RWPE2 (cell line): ENCODE measurements around the gene RAC3.

ENCODE experiments used
- ATAC-seq: fragments of 200-7000 bp; cut with Tn5 transposase; 3 replicates; pipeline ENCODE4 v1.9.1; 2021; ENCODE audit warnings: low read depth
- DNase-seq: peaks from one replicate; pipeline ENCODE4 v3.0.0-alpha.2; 2020; ENCODE audit warnings: low spot score
- H3K27ac ChIP-seq: fragments of 450-650 bp; 2 replicates; pipeline ENCODE4 v1.5.1; 2017; ENCODE audit warnings: mild to moderate bottlenecking; ENCODE audit not compliant: poor library complexity, severe bottlenecking
- H3K27me3 ChIP-seq: fragments of 250-450 bp; sonication (Bioruptor Pico); 2 replicates; pipeline ENCODE4 v1.5.1; 2021; ENCODE audit warnings: mild to moderate bottlenecking, moderate library complexity; ENCODE audit not compliant: insufficient read depth, poor library complexity, severe bottlenecking
- H3K36me3 ChIP-seq: fragments of 250-450 bp; sonication (Bioruptor Pico); 2 replicates; pipeline ENCODE4 v1.5.1; 2020; ENCODE audit warnings: low read depth, mild to moderate bottlenecking, moderate library complexity
- H3K4me1 ChIP-seq: fragments of 250-450 bp; sonication (Bioruptor Pico); 2 replicates; pipeline ENCODE4 v1.5.1; 2021; ENCODE audit warnings: mild to moderate bottlenecking, moderate library complexity; ENCODE audit not compliant: insufficient read depth, poor library complexity, severe bottlenecking
- H3K4me3 ChIP-seq: fragments of 250-450 bp; sonication (Bioruptor Pico); 2 replicates; pipeline ENCODE4 v1.5.1; 2021; ENCODE audit warnings: mild to moderate bottlenecking, moderate library complexity; ENCODE audit not compliant: severe bottlenecking
- H3K9me3 ChIP-seq: fragments of 250-450 bp; sonication (Bioruptor Pico); 2 replicates; pipeline ENCODE4 v1.5.1; 2021; ENCODE audit warnings: mild to moderate bottlenecking, moderate library complexity; ENCODE audit not compliant: severe bottlenecking
- TF ChIP-seq, protein P1 (sequence below): fragments of 450-650 bp; IDR thresholded peaks from one replicate; pipeline ENCODE4 v1.5.1; 2017; ENCODE audit warnings: mild to moderate bottlenecking, moderate library complexity; ENCODE audit not compliant: poor library complexity, severe bottlenecking

Gene RAC3

DNA sequence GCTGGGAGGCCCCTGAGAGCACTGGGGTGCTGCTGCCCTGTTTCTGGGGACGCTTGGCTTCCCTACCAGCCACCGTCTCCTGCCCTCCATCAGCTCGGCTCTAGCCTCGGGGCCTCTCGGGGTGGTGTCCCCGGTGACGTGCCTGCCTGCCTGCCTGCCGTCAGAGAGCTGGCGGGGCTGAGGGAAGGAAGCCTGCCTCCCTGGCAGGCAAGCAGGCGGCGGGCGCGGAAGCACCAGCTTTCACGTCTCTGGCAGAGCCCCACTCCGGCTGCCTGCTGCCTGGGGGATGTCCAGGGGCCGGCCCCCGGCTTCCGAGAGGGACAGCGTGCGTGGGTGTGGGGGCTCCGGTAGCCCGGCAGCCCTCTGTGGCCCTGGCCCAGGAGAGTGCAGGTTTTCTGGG is 18.1 kb upstream of the RAC3 start:
- TF ChIP-seq, protein P1, sequence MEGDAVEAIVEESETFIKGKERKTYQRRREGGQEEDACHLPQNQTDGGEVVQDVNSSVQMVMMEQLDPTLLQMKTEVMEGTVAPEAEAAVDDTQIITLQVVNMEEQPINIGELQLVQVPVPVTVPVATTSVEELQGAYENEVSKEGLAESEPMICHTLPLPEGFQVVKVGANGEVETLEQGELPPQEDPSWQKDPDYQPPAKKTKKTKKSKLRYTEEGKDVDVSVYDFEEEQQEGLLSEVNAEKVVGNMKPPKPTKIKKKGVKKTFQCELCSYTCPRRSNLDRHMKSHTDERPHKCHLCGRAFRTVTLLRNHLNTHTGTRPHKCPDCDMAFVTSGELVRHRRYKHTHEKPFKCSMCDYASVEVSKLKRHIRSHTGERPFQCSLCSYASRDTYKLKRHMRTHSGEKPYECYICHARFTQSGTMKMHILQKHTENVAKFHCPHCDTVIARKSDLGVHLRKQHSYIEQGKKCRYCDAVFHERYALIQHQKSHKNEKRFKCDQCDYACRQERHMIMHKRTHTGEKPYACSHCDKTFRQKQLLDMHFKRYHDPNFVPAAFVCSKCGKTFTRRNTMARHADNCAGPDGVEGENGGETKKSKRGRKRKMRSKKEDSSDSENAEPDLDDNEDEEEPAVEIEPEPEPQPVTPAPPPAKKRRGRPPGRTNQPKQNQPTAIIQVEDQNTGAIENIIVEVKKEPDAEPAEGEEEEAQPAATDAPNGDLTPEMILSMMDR, result no peak
- no peaks in the 10 kb centered on the region for H3K4me1 ChIP-seq
- no peak overlapping the region for H3K27ac ChIP-seq

DNA sequence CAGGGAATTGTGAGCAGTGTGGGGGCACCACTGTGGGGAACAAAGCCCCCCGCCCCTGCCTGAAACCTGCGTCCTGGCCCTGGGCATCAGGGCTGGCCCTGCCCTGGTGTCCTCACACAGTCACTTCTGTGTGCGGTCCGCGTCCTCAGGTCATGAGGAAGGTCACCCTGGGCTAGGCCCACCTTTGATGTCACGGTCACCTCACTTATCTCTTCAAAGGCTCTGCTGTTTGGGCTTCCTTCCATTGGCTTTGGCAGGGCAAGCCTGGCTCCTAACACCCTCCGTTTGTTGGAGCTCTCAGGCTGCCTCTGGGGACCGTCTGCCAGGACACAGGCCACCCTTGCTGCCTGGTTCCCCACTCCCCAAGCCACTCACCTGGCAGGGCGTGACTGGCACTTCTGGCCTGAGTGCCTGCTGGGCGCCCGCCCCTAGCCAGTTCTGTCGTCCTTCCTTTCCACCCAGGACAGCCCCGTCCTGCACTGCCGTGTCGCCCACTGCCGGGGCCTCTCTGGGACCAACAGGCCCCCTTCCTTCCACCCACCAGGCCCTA is 17.6 kb upstream of the RAC3 start:
- no peaks in the 10 kb centered on the region for H3K4me1 ChIP-seq
- TF ChIP-seq, protein P1, result no peak
- DNase-seq (no peak), ATAC-seq (no peak)
- H3K9me3 ChIP-seq, result no peaks in the 10 kb centered on the region
- 0 out of 2 replicates have a peak, but pooled peaks cover 6% of the 10 kb centered on the region for H3K36me3 ChIP-seq
- no peak overlapping the region for H3K27ac ChIP-seq
- H3K27me3 ChIP-seq, result no peaks in the 10 kb centered on the region
- H3K4me3 ChIP-seq, result no peak overlapping the region

More for the DNA sequence above, 18.1 kb upstream of the RAC3 start:
- H3K27me3 ChIP-seq, result no peaks in the 10 kb centered on the region
- ATAC-seq (no peak), DNase-seq (no peak)
- no peak overlapping the region for H3K4me3 ChIP-seq
- 0 out of 2 replicates have a peak, but pooled peaks cover under 1% of the 10 kb centered on the region for H3K36me3 ChIP-seq
- H3K9me3 ChIP-seq, result no peaks in the 10 kb centered on the region

DNA sequence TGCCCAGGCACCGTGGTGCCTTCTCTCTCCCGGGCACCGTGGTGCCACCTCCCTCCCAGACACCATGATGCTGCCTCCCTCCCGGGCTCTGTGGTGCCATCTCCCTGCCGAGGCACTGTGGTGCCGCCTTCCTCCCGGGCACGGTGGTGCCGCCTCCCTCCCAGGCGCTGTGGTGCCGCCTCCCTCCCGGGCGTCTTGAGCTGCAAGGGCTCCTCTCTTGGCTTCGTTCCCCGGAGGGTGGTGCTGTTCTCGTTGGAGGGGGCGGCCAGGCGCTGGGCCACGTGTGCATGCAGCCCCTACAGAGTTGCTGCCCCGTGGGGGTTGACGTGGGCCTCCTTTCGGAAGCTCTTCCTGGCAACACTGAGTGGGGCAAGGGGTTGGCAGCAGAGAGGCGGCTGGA is 17.0 kb upstream of the RAC3 start:
- Histone ChIP-seq H3K4me3 (no peak overlapping the region), H3K4me1 (no peaks in the 10 kb centered on the region), H3K36me3 (0 out of 2 replicates have a peak, but pooled peaks cover 9% of the 10 kb centered on the region), H3K9me3 (no peaks in the 10 kb centered on the region), H3K27ac (no peak overlapping the region), H3K27me3 (no peaks in the 10 kb centered on the region)
- TF ChIP-seq, protein P1, result peak; percentile 11
- DNase-seq (no peak), ATAC-seq (peak; percentile 40)

DNA sequence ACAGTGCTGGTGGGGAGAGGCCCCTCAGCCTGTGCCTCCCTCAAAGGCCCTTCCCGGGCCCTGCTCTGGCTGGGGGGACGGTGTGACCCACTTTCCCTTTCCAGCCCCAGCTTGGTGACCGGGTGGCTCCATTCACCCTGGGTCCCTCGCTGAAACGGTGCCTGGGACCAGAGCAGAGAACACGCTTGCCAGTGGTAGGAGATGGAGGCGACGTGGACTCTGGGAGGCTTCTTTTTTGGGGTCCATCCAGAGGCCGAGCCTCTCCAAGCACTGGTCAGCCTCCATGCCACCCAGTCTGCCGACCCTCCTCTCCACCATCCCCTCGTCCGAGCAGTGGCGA is 16.5 kb upstream of the RAC3 start:
- Histone ChIP-seq H3K4me3 (no peak overlapping the region), H3K36me3 (0 out of 2 replicates have a peak, but pooled peaks cover 9% of the 10 kb centered on the region), H3K27me3 (no peaks in the 10 kb centered on the region), H3K9me3 (no peaks in the 10 kb centered on the region), H3K27ac (no peak overlapping the region), H3K4me1 (no peaks in the 10 kb centered on the region)
- ATAC-seq (no peak), DNase-seq (no peak)
- TF ChIP-seq, protein P1, result no peak

DNA sequence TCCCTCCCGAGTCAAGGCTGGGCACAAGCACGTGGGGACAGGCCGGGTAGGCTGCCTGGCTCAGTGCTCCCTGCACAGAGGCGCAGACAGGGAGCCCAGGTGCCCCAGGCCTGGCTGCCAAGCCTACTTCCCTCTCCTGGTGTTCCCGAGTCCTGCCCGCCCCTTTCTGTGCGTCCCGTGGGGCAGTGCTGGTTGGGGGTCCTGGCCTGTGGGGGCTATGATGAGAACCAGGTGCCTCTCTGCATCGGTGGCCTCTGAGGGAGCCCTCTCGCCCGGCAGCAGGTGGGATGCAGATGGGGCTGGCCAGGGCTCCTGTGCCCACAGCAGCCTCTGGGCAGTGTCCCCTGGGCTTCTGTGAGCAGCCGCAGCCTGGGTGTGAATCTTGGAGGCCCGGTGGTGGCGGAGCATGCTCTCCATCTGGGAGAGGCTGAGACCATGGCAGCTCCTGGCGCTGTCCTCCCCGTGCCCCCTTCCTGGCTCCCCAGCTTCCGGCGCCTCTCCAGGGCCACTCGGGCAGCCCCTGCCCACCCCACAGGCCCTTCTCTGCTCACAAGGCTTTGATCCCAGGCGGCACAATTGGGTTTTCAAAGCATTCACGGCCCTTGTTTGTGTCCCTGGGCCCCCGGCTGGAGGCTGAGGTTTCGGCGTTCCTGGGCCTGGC is 16.0 kb upstream of the RAC3 start:
- no peak for DNase-seq

More for the DNA sequence above, 16.0 kb upstream of the RAC3 start:
- Histone ChIP-seq H3K4me1 (no peaks in the 10 kb centered on the region), H3K36me3 (0 out of 2 replicates have a peak, but pooled peaks cover 9% of the 10 kb centered on the region), H3K27ac (no peak overlapping the region), H3K4me3 (no peak overlapping the region), H3K9me3 (no peaks in the 10 kb centered on the region), H3K27me3 (no peaks in the 10 kb centered on the region)
- TF ChIP-seq, protein P1, result no peak
- ATAC-seq, result no peak
